Peyer's patch (tissue), 4 donors: ENCODE data around the gene GPR84.

Experiments used
- CTCF ChIP-seq, 6 experiments: fragments of 450-650 bp in 4 of 6; fragments of 200-600 bp in 2 of 6; sonication (generic) in 1 of 6; IDR thresholded peaks; one replicate each; pipeline ENCODE4 v1.5.1; 2017 to 2019; ENCODE audit warnings: antibody characterized with exemption in 6 of 6, mild to moderate bottlenecking in 3 of 6, moderate library complexity in 1 of 6
- POLR2A ChIP-seq, 2 donors: fragments of 450-650 bp; IDR thresholded peaks; one replicate each; pipeline ENCODE4 v1.5.1; 2017; ENCODE audit warnings: antibody characterized with exemption in 2 of 2, mild to moderate bottlenecking in 2 of 2, moderate library complexity in 2 of 2

GRCh38 chr12:54355104-54355815 is 9.0 kb downstream of the GPR84 start:
- TF ChIP-seq CTCF (IDR thresholded peaks at IDR 0.05) (no peak), POLR2A (IDR thresholded peaks at IDR 0.05) (no peak)
